Ishikawa (cell line): Measurements from ENCODE around the gene PRUNE2.

ENCODE experiments used
- CEBPB ChIP-seq: IDR thresholded peaks from 2 replicates; pipeline ENCODE4 v1.6.1; 2012
- EP300 ChIP-seq: IDR thresholded peaks from 2 replicates; pipeline ENCODE4 v1.6.1; 2012; ENCODE audit warnings: borderline replicate concordance
- MAX ChIP-seq: IDR thresholded peaks from 2 replicates; pipeline ENCODE4 v1.6.1; 2012
- NFIC ChIP-seq: IDR thresholded peaks from 2 replicates; pipeline ENCODE4 v1.6.1; 2012
- TAF1 ChIP-seq: IDR thresholded peaks from 2 replicates; pipeline ENCODE4 v1.6.1; 2012; ENCODE audit warnings: low read depth, mild to moderate bottlenecking
- ZBTB7A ChIP-seq: IDR thresholded peaks from 2 replicates; pipeline ENCODE4 v1.6.1; 2012; ENCODE audit warnings: low read depth

GRCh38 chr9:76591256-76591950 is 314.5 kb downstream of the PRUNE2 start:
- TF ChIP-seq EP300 = no peak
- no peak for TF ChIP-seq TAF1
- no peak for TF ChIP-seq NFIC
- TF ChIP-seq CEBPB = no peak
- TF ChIP-seq ZBTB7A = no peak
- TF ChIP-seq MAX = no peak
